ENCODE data around the gene LAMTOR4. TPM values are rescaled to one million over a fixed set of nuclear protein-coding genes. Genes with fewer than 3 reads are reported as not detected.
"Not testable (repeated sequence)": the region's sequence is repeated elsewhere in the genome, so short reads cannot be mapped to it uniquely, and the experiment has no call there.

Gene LAMTOR4
- total and polyA plus RNA-seq, 7 experiments from 2014 or later: 132 to 555 (median 192) TPM

DNA sequence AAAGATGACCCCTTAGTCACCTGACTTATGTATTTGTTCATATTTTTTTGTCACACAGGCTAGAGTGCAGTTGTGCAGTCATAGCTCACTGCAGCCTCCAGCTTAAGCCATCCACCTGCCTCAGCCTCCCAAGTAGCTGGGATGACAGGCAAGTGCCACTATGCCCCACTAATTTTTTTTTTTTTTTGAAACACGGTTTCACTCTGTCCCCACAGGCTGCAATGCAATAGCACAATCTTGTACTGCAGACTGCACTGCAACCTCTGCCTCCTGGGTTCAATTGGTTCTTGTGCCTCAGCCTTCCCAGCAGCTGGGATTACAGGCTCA, 20.1 kb upstream of the LAMTOR4 start:
- Mint-ChIP-seq H3K4me1 (peaks cover 13 to 51% (median 33%) of the 10 kb centered on the region in 7 donors), H3K27ac (peak overlapping the region in 8 of 9 donors; percentile 62 to 86 (median 80)), H3K4me3 (peak overlapping the region; percentile 66 to 100 (median 91)), H3K27me3 (no peaks in the 10 kb centered on the region), H3K9me3 (peaks cover 0 to 4% (median 0%) of the 10 kb centered on the region in 11 donors), H3K36me3 (peaks cover 0 to 5% (median 0%) of the 10 kb centered on the region in 5 donors)
- DNase-seq (no peak), ATAC-seq (no peak)
- ChIA-PET POLR2A (interaction anchor here (0.6 to 2.8 kb wide), 22 partner anchors 8 to 345 kb away, joined by 3 to 15 read pairs (median 4); partner anchors contain the start of genes AP4M1, GAL3ST4, GPC2 and MCM7), CTCF (interaction anchor here (0.5 to 3.3 kb wide), 8 partner anchors 8 to 213 kb away, joined by 3 to 8 read pairs (median 4); no protein-coding TSS in a partner anchor)
- H3K27ac ChIP-seq (ENCODE audit: low read depth, low read length): peak overlapping the region; percentile 98
- intact Hi-C loops (cut with micrococcal nuclease): no loop called here
- H3K9me3 ChIP-seq (ENCODE audit: control insufficient read depth in 2 of 3, low read length in 3 of 3): no peaks in the 10 kb centered on the region
- H3K36me3 ChIP-seq (ENCODE audit: control insufficient read depth in 2 of 3, insufficient read depth in 3 of 3, low read length in 3 of 3): peaks cover 0 to 22% (median 0%) of the 10 kb centered on the region in 3 experiments
- H3K4me1 ChIP-seq (ENCODE audit: control insufficient read depth in 2 of 2, insufficient read depth in 2 of 2, low read length in 2 of 2): peaks cover 20 to 33% of the 10 kb centered on the region in 2 donors
- no peaks in the 10 kb centered on the region for H3K27me3 ChIP-seq (ENCODE audit: control insufficient read depth in 2 of 2, insufficient read depth in 2 of 2, low read length in 2 of 2)
- H3K4me3 ChIP-seq (ENCODE audit: low read length): peak overlapping the region; percentile 99

- CTCF ChIA-PET: interaction anchor here (0.7 to 5.6 kb wide), 14 partner anchors 10 to 1158 kb away, joined by 3 to 84 read pairs (median 5); partner anchors contain the start of genes COPS6, GPC2, PVRIG and STAG3
Observed at GRCh38 chr7:100130220-100130607, 18.5 kb upstream of the LAMTOR4 start.

GRCh38 chr7:100130608-100131453, 17.9 kb upstream of the LAMTOR4 start:
- peaks cover 13 to 27% of the 10 kb centered on the region in 2 donors for H3K4me1 ChIP-seq (ENCODE audit: control insufficient read depth in 2 of 2, insufficient read depth in 2 of 2, low read length in 2 of 2)
- H3K36me3 ChIP-seq (ENCODE audit: control insufficient read depth in 2 of 3, insufficient read depth in 3 of 3, low read length in 3 of 3): peaks cover 0 to 9% (median 0%) of the 10 kb centered on the region in 3 experiments
- peaks cover 0 to 4% (median 0%) of the 10 kb centered on the region in 11 donors for H3K9me3 Mint-ChIP-seq
- H3K27ac Mint-ChIP-seq: no peak overlapping the region
- H3K27ac ChIP-seq (ENCODE audit: low read depth, low read length): no peak overlapping the region
- peak; percentile 26 for ATAC-seq
- no peaks in the 10 kb centered on the region for H3K9me3 ChIP-seq (ENCODE audit: control insufficient read depth in 2 of 3, low read length in 3 of 3)
- intact Hi-C loops (cut with micrococcal nuclease): loop anchor here (1.0 to 5.0 kb wide), 9 partner anchors 30 to 218 kb away; partner anchors contain the start of genes AP4M1 (in 1 of the 2), AZGP1 (in 1 of the 2), GAL3ST4 (in 1 of the 2) and MCM7 (in 1 of the 2)
- H3K4me3 ChIP-seq (ENCODE audit: low read length): peak overlapping the region; percentile 48
- peak overlapping the region in 6 of 10 donors; percentile 29 to 53 (median 44) for H3K4me3 Mint-ChIP-seq
- no peaks in the 10 kb centered on the region for H3K36me3 Mint-ChIP-seq
- no peaks in the 10 kb centered on the region for H3K27me3 Mint-ChIP-seq
- H3K4me1 Mint-ChIP-seq: peaks cover 8 to 35% (median 23%) of the 10 kb centered on the region in 7 donors
- H3K27me3 ChIP-seq (ENCODE audit: control insufficient read depth in 2 of 2, insufficient read depth in 2 of 2, low read length in 2 of 2): no peaks in the 10 kb centered on the region
- ChIA-PET POLR2A (interaction anchor here (0.5 to 4.6 kb wide), 10 partner anchors 11 to 219 kb away, joined by 3 to 16 read pairs (median 3); partner anchors contain the start of genes AP4M1, CNPY4, LAMTOR4 and MCM7), CTCF (interaction anchor here (0.6 to 5.6 kb wide), 19 partner anchors 10 to 283 kb away, joined by 3 to 84 read pairs (median 5); partner anchors contain the start of genes AP4M1, COPS6, GPC2 and MCM7)
- peak; percentile 73 to 89 (median 81) for DNase-seq

More at GRCh38 chr7:100130220-100130607, 18.5 kb upstream of the LAMTOR4 start:
- not testable (repeated sequence) for H3K4me3 ChIP-seq (ENCODE audit: low read length); ATAC-seq; H3K36me3 Mint-ChIP-seq; H3K27me3 ChIP-seq (ENCODE audit: control insufficient read depth in 2 of 2, insufficient read depth in 2 of 2, low read length in 2 of 2); H3K9me3 ChIP-seq (ENCODE audit: control insufficient read depth in 2 of 3, low read length in 3 of 3); H3K27ac ChIP-seq (ENCODE audit: low read depth, low read length); H3K27me3 Mint-ChIP-seq; H3K9me3 Mint-ChIP-seq; H3K27ac Mint-ChIP-seq; DNase-seq
- POLR2A ChIA-PET: interaction anchor here (0.5 to 4.6 kb wide), 10 partner anchors 10 to 219 kb away, joined by 3 to 16 read pairs (median 4); partner anchors contain the start of genes AP4M1, CNPY4, LAMTOR4 and MCM7
- H3K36me3 ChIP-seq (ENCODE audit: control insufficient read depth in 2 of 3, insufficient read depth in 3 of 3, low read length in 3 of 3): peaks cover 0 to 10% (median 0%) of the 10 kb centered on the region in 3 experiments
- H3K4me3 Mint-ChIP-seq: peak overlapping the region in 1 of 10 donors; percentile 10
- peaks cover 13 to 40% (median 23%) of the 10 kb centered on the region in 7 donors for H3K4me1 Mint-ChIP-seq
- intact Hi-C loops (cut with micrococcal nuclease): loop anchor here (2.0 to 5.0 kb wide), 4 partner anchors 37 to 217 kb away; partner anchors contain the start of genes AZGP1 (in 1 of the 2) and GAL3ST4 (in 1 of the 2)
- peaks cover 18 to 33% of the 10 kb centered on the region in 2 donors for H3K4me1 ChIP-seq (ENCODE audit: control insufficient read depth in 2 of 2, insufficient read depth in 2 of 2, low read length in 2 of 2)

- Histone ChIP-seq H3K27me3 (ENCODE audit: control insufficient read depth in 2 of 2, insufficient read depth in 2 of 2, low read length in 2 of 2) (no peaks in the 10 kb centered on the region), H3K27ac (ENCODE audit: low read depth, low read length) (no peak overlapping the region), H3K4me1 (ENCODE audit: control insufficient read depth in 2 of 2, insufficient read depth in 2 of 2, low read length in 2 of 2) (peaks cover 13 to 22% of the 10 kb centered on the region in 2 donors), H3K9me3 (ENCODE audit: control insufficient read depth in 2 of 3, low read length in 3 of 3) (no peaks in the 10 kb centered on the region), H3K4me3 (ENCODE audit: low read length) (no peak overlapping the region), H3K36me3 (ENCODE audit: control insufficient read depth in 2 of 3, insufficient read depth in 3 of 3, low read length in 3 of 3) (peaks cover 0 to 3% (median 0%) of the 10 kb centered on the region in 3 experiments)
- H3K27ac Mint-ChIP-seq: peak overlapping the region in 3 of 9 donors; percentile 28 to 73 (median 55)
- ChIA-PET POLR2A (interaction anchor here (0.6 to 4.6 kb wide), 15 partner anchors 12 to 297 kb away, joined by 3 to 16 read pairs (median 6); partner anchors contain the start of genes CNPY4, GAL3ST4, LAMTOR4 and PVRIG), CTCF (interaction anchor here (0.6 to 5.6 kb wide), 22 partner anchors 10 to 279 kb away, joined by 3 to 84 read pairs (median 4); partner anchors contain the start of genes GPC2, LAMTOR4, PVRIG and STAG3)
- no peak overlapping the region for H3K4me3 Mint-ChIP-seq
- H3K9me3 Mint-ChIP-seq: no peaks in the 10 kb centered on the region
- intact Hi-C loops (cut with micrococcal nuclease): loop anchor here (1.0 to 5.0 kb wide), 9 partner anchors 35 to 275 kb away; partner anchors contain the start of genes AZGP1 (in 1 of the 2) and GAL3ST4 (in 1 of the 2)
- H3K36me3 Mint-ChIP-seq: no peaks in the 10 kb centered on the region
- H3K27me3 Mint-ChIP-seq: no peaks in the 10 kb centered on the region
- no peak for ATAC-seq
- DNase-seq: no peak
- peaks cover 3 to 28% (median 20%) of the 10 kb centered on the region in 7 donors for H3K4me1 Mint-ChIP-seq
Observed at GRCh38 chr7:100132126-100132525, 16.6 kb upstream of the LAMTOR4 start.

DNA sequence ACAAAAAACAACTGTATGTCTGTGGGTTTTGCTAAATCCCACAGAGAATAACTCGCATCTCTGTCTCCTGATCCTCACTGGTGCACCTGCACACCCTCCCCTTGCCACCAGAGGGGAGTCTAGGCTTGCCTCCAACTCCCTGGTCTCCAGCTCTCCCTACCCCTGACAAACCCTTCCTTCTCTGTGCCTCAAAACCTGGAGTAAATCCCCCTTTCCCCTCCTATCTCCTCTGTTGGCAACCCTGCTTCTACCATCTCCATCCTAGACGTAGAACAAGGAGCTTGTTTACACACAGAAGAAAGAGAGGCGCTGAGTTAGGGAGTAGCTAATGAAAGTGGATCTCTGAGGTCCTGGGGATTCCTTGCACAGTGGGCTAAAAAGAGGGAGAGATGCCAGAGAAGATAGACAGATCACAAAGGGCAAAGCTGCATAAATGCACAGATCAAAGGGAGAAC, 16.0 kb upstream of the LAMTOR4 start:
- H3K27ac Mint-ChIP-seq: peak overlapping the region in 7 of 9 donors; percentile 24 to 73 (median 49)
- no peaks in the 10 kb centered on the region for H3K9me3 Mint-ChIP-seq
- intact Hi-C loops (cut with micrococcal nuclease): loop anchor here (1.0 to 5.0 kb wide), 9 partner anchors 35 to 275 kb away; partner anchors contain the start of genes AZGP1 (in 1 of the 2) and GAL3ST4 (in 1 of the 2)
- H3K36me3 ChIP-seq (ENCODE audit: control insufficient read depth in 2 of 3, insufficient read depth in 3 of 3, low read length in 3 of 3): no peaks in the 10 kb centered on the region
- ATAC-seq (peak; percentile 89), DNase-seq (peak in 8 of 9 donors; percentile 53 to 77 (median 64))
- H3K27me3 ChIP-seq (ENCODE audit: control insufficient read depth in 2 of 2, insufficient read depth in 2 of 2, low read length in 2 of 2): no peaks in the 10 kb centered on the region
- no peak overlapping the region for H3K27ac ChIP-seq (ENCODE audit: low read depth, low read length)
- ChIA-PET CTCF (interaction anchor here (0.6 to 5.6 kb wide), 32 partner anchors 8 to 278 kb away, joined by 3 to 84 read pairs (median 4); partner anchors contain the start of genes GAL3ST4, GPC2, LAMTOR4 and PVRIG), POLR2A (interaction anchor here (0.5 to 4.6 kb wide), 19 partner anchors 12 to 296 kb away, joined by 3 to 16 read pairs (median 4); partner anchors contain the start of genes CNPY4, GAL3ST4, LAMTOR4 and PVRIG)
- H3K27me3 Mint-ChIP-seq: no peaks in the 10 kb centered on the region
- H3K4me3 ChIP-seq (ENCODE audit: low read length): no peak overlapping the region
- H3K4me1 ChIP-seq (ENCODE audit: control insufficient read depth in 2 of 2, insufficient read depth in 2 of 2, low read length in 2 of 2): peaks cover 13 to 24% of the 10 kb centered on the region in 2 donors
- peaks cover 4 to 31% (median 23%) of the 10 kb centered on the region in 7 donors for H3K4me1 Mint-ChIP-seq
- H3K4me3 Mint-ChIP-seq: no peak overlapping the region
- no peaks in the 10 kb centered on the region for H3K9me3 ChIP-seq (ENCODE audit: control insufficient read depth in 2 of 3, low read length in 3 of 3)
- no peaks in the 10 kb centered on the region for H3K36me3 Mint-ChIP-seq
